22Rv1 (cell line): ENCODE results near the gene ATP2C2.

ENCODE experiments used
- CTCF ChIP-seq: fragments of 450-650 bp; IDR thresholded peaks from 2 replicates; pipeline ENCODE4 v1.5.1; 2017; ENCODE audit warnings: mild to moderate bottlenecking
- ZFX ChIP-seq: fragments of 450-650 bp; IDR thresholded peaks from 2 replicates; pipeline ENCODE4 v1.6.1; 2017; ENCODE audit warnings: antibody characterized with exemption, borderline replicate concordance

GRCh38 chr16:84513123-84513522 lies 144.8 kb downstream of the ATP2C2 start:
- TF ChIP-seq CTCF, result no peak
- no peak for TF ChIP-seq ZFX
